EL (cell line): Measurements from ENCODE around the gene STEAP3.

Experiments
- DNase-seq: peaks from one replicate; pipeline ENCODE4 v3.0.0-alpha.2; 2016

STEAP3 gene

GRCh38 chr2:119304847-119305246, 81.2 kb downstream of the STEAP3 start:
- no peak for DNase-seq

GRCh38 chr2:119305497-119306195, 82.0 kb downstream of the STEAP3 start:
- DNase-seq: no peak

GRCh38 chr2:119306196-119306590, 82.6 kb downstream of the STEAP3 start:
- no peak for DNase-seq

- DNase-seq: no peak
These were observed 83.9 kb downstream of the STEAP3 start for GRCh38 chr2:119307419-119308140.

GRCh38 chr2:119308793-119309330, 85.2 kb downstream of the STEAP3 start:
- no peak for DNase-seq

GRCh38 chr2:119311371-119311770, 87.7 kb downstream of the STEAP3 start:
- DNase-seq: no peak

GRCh38 chr2:119311831-119312230, 88.2 kb downstream of the STEAP3 start:
- DNase-seq: no peak
